Activated CD8-positive, alpha-beta T cell treated with anti-CD3 and anti-CD28 coated beads, Interleukin-2, amount 10 ng/mL, durations not matched to agents 7 days and 5 days (primary cell): ENCODE data around the gene C2CD2. TPM values are rescaled to one million over a fixed set of nuclear protein-coding genes. Genes with fewer than 3 reads are reported as not detected.

Experiments used
- ATAC-seq: fragments of 150-1000 bp; cut with Tn5 transposase; one replicate; pipeline ENCODE4 v1.10.0; 2021; ENCODE audit warnings: moderate library complexity
- CTCF ChIA-PET: fragments of 350-600 bp; sonication (Branson Sonifier 250); formaldehyde crosslinking; loops from one replicate; lab custom pipeline; 2021; ENCODE audit warnings: antibody characterized with exemption; lab: Charles Lee
- POLR2A ChIA-PET: fragments of 350-600 bp; sonication (Branson Sonifier 250); formaldehyde crosslinking; loops from one replicate; lab custom pipeline; 2021; ENCODE audit warnings: antibody characterized with exemption; lab: Charles Lee
- DNase-seq: peaks from one replicate; pipeline ENCODE4 v3.0.0-alpha.2; 2020
- H3K27ac Mint-ChIP-seq: one replicate; pipeline ENCODE4 v1.8.0; 2021; ENCODE audit warnings: mild to moderate bottlenecking, mixed read lengths
- H3K27me3 Mint-ChIP-seq: one replicate; pipeline ENCODE4 v1.8.0; 2021; ENCODE audit warnings: low read depth, mixed read lengths
- H3K36me3 Mint-ChIP-seq: one replicate; pipeline ENCODE4 v1.8.0; 2021; ENCODE audit warnings: low read depth, mixed read lengths
- H3K4me1 Mint-ChIP-seq: one replicate; pipeline ENCODE4 v1.8.0; 2021; ENCODE audit warnings: low read depth, mixed read lengths
- H3K4me3 Mint-ChIP-seq: one replicate; pipeline ENCODE4 v1.8.0; 2021; ENCODE audit warnings: mild to moderate bottlenecking, mixed read lengths
- H3K9me3 Mint-ChIP-seq: one replicate; pipeline ENCODE4 v1.8.0; 2022; ENCODE audit warnings: mixed read lengths; ENCODE audit not compliant: insufficient read depth
- total RNA-seq, 2 experiments: library from RNA; stranded (reverse); gene quantifications; one replicate each; pipeline ENCODE4 v1.2.3, GENCODE V29; 2021

C2CD2 gene
- total RNA-seq, 2 experiments from 2014 or later, result 5.5 to 5.6 TPM

DNA sequence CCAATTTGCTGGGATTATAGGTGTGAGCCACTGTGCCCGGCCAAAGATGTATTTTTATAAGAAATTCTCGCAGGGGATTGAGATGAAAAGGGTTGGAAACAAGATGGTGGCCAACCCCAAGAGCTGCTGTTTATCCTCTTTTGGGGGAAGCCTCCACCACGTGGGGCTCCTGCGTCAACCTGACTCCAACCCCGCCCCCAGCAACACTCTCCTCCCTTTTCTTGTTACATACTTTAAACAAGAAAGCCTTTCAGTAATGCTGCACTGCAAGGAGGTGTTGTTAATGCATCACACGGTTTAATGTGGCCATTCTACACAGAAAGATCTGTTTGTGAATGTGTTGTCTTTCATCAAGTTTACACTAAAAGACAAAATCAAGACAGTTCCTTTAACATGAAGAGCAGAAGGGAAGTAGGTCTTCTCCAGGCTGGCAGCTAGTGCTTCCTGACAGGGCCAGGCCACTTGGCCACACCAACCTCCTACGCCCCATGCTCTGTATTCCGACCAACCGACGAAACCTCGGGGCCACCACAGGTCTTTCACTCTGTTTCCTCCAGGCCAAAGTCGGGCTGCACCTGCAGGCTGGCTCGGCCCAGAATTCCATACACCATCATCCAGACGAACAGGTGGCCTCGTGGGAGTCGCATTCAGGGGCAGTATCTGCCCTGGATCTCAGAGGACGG lies 25.9 kb downstream of the C2CD2 start:
- H3K4me3 Mint-ChIP-seq, result no peak overlapping the region
- no peaks in the 10 kb centered on the region for H3K9me3 Mint-ChIP-seq
- CTCF ChIA-PET, result interaction anchor here (3.6 kb wide), 1 partner anchor 189 kb away, joined by 13 read pairs; no protein-coding TSS in a partner anchor
- peaks cover under 1% of the 10 kb centered on the region for H3K27me3 Mint-ChIP-seq
- H3K4me1 Mint-ChIP-seq, result peaks cover 61% of the 10 kb centered on the region
- DNase-seq, result peak; percentile 39
- POLR2A ChIA-PET, result interaction anchor here (0.6 to 2.5 kb wide), 3 partner anchors 13 to 135 kb away, joined by 3 to 10 read pairs (median 3); no protein-coding TSS in a partner anchor
- ATAC-seq, result no peak
- H3K36me3 Mint-ChIP-seq, result no peaks in the 10 kb centered on the region
- H3K27ac Mint-ChIP-seq, result peak overlapping the region; percentile 52

DNA sequence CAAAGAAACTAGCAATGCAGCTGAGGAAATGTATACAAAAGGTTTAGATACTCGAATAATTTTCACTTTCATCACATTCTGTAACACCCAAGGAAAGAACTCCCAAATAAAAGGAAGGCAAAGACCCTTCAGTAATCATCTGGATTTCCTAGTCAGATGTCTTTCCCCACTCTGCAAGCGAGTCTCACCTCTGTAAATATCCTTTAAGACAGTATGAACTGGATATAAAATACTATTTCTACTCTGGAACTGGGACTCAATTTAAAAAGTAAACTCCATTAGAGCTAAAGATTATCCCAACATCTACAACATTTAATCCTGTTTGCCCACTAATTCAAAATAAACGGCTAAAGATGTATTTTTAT lies 27.0 kb downstream of the C2CD2 start:
- DNase-seq (no peak), ATAC-seq (peak; percentile 24)
- no peaks in the 10 kb centered on the region for H3K9me3 Mint-ChIP-seq
- peak overlapping the region; percentile 86 for H3K4me3 Mint-ChIP-seq
- H3K4me1 Mint-ChIP-seq, result peaks cover 61% of the 10 kb centered on the region
- ChIA-PET POLR2A (interaction anchor here (0.6 to 2.5 kb wide), 10 partner anchors 13 to 501 kb away, joined by 3 to 10 read pairs (median 4); partner anchors contain the start of gene PRDM15), CTCF (interaction anchor here (0.9 to 3.6 kb wide), 7 partner anchors 10 to 191 kb away, joined by 3 to 13 read pairs (median 5); no protein-coding TSS in a partner anchor)
- no peaks in the 10 kb centered on the region for H3K27me3 Mint-ChIP-seq
- H3K27ac Mint-ChIP-seq, result peak overlapping the region; percentile 98
- H3K36me3 Mint-ChIP-seq, result no peaks in the 10 kb centered on the region

DNA sequence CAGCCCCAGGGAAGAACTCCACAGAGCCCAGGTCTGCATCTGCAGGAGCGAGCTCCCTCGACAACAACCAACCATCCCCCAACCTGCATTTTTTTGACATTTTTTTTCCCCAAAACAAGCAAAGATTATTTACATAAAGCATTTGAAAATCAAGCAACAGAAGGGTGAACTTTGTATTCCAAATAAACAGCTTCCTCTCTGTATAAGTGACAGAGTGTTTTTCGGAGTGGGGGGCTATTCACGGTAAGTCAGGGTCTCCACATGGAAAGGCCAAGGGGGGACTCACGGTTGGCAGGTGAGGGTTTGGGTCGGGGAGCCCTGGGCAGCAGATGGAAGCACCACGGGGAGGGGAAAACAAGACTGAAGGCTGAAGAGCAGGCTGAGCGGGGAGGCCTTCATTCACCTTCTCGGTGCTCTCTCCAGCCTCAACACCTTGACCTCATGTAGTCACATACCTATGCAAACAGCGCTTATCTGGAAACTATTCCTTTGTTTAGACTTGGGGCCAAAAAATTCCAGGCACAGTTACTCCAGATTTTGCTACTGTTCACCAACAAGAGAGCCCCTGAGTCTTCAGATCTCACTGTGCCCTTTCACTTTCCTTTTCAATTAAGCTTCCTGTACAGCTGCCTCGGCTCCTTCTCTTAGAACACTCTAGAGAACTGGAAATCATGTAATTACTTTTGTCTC lies 27.6 kb downstream of the C2CD2 start:
- H3K4me1 Mint-ChIP-seq, result peaks cover 61% of the 10 kb centered on the region
- H3K36me3 Mint-ChIP-seq, result no peaks in the 10 kb centered on the region
- ATAC-seq (peak; percentile 94), DNase-seq (peak; percentile 65)
- H3K9me3 Mint-ChIP-seq, result no peaks in the 10 kb centered on the region
- peak overlapping the region; percentile 98 for H3K27ac Mint-ChIP-seq
- ChIA-PET POLR2A (interaction anchor here (0.6 to 2.5 kb wide), 11 partner anchors 12 to 501 kb away, joined by 3 to 10 read pairs (median 3); partner anchors contain the start of gene PRDM15), CTCF (interaction anchor here (0.9 to 3.6 kb wide), 7 partner anchors 9 to 191 kb away, joined by 3 to 13 read pairs (median 5); no protein-coding TSS in a partner anchor)
- H3K27me3 Mint-ChIP-seq, result no peaks in the 10 kb centered on the region
- peak overlapping the region; percentile 86 for H3K4me3 Mint-ChIP-seq

GRCh38 chr21:41925767-41926116 lies 28.1 kb downstream of the C2CD2 start:
- CTCF ChIA-PET, result interaction anchor here (1.3 to 3.6 kb wide), 5 partner anchors 9 to 192 kb away, joined by 5 to 13 read pairs (median 9); no protein-coding TSS in a partner anchor
- H3K27ac Mint-ChIP-seq, result peak overlapping the region; percentile 98

DNA sequence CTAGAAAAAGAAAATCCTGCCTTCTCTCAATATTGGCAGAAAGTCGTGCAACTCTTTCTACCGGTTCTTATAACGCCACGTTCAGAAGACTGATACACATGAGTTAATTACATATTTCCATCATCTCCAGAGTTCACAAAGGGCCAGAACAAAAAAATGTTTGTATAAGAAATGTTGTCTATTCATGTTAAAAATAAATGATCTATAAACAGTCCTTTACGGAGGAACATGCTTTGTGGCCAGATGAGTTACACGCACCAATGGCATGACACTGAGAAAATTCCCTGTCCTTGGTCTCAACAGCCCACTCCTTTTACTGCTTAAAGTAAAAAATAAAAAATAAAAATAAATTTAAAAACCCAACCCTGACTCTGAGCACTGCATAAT lies 29.5 kb downstream of the C2CD2 start:
- ATAC-seq (no peak), DNase-seq (no peak)
- Mint-ChIP-seq H3K4me3 (no peak overlapping the region), H3K4me1 (peaks cover 56% of the 10 kb centered on the region), H3K36me3 (no peaks in the 10 kb centered on the region), H3K9me3 (no peaks in the 10 kb centered on the region), H3K27ac (no peak overlapping the region), H3K27me3 (no peaks in the 10 kb centered on the region)
- ChIA-PET CTCF (interaction anchor here (1.0 to 3.6 kb wide), 4 partner anchors 29 to 222 kb away, joined by 3 to 13 read pairs (median 5); no protein-coding TSS in a partner anchor), POLR2A (interaction anchor here (0.6 kb wide), 1 partner anchor 40 kb away, joined by 3 read pairs; no protein-coding TSS in a partner anchor)

More at GRCh38 chr21:41925767-41926116, 28.1 kb downstream of the C2CD2 start:
- Mint-ChIP-seq H3K4me1 (peaks cover 61% of the 10 kb centered on the region), H3K36me3 (no peaks in the 10 kb centered on the region), H3K9me3 (no peaks in the 10 kb centered on the region), H3K27me3 (no peaks in the 10 kb centered on the region), H3K4me3 (peak overlapping the region; percentile 86)
- no peak for ATAC-seq
- POLR2A ChIA-PET, result interaction anchor here (0.8 to 2.5 kb wide), 5 partner anchors 12 to 137 kb away, joined by 3 to 10 read pairs (median 5); partner anchors contain the start of gene PRDM15
- no peak for DNase-seq

GRCh38 chr21:41923631-41924367 lies 30.0 kb downstream of the C2CD2 start:
- Mint-ChIP-seq H3K4me1 (peaks cover 52% of the 10 kb centered on the region), H3K27me3 (no peaks in the 10 kb centered on the region), H3K27ac (peak overlapping the region; percentile 20), H3K36me3 (no peaks in the 10 kb centered on the region), H3K9me3 (no peaks in the 10 kb centered on the region), H3K4me3 (peak overlapping the region; percentile 31)
- ATAC-seq, result no peak
- ChIA-PET CTCF (interaction anchor here (0.7 to 1.5 kb wide), 6 partner anchors 9 to 222 kb away, joined by 3 to 6 read pairs (median 4); partner anchors contain the start of gene PRDM15), POLR2A (interaction anchor here (1.0 kb wide), 1 partner anchor 86 kb away, joined by 4 read pairs; the partner anchor contains the start of gene ZBTB21)
- DNase-seq, result no peak

GRCh38 chr21:41923186-41923585 lies 30.6 kb downstream of the C2CD2 start:
- ATAC-seq (no peak), DNase-seq (no peak)
- CTCF ChIA-PET, result interaction anchor here (0.7 to 1.5 kb wide), 6 partner anchors 8 to 223 kb away, joined by 3 to 6 read pairs (median 4); partner anchors contain the start of gene PRDM15
- peaks cover 46% of the 10 kb centered on the region for H3K4me1 Mint-ChIP-seq
- no peaks in the 10 kb centered on the region for H3K36me3 Mint-ChIP-seq
- POLR2A ChIA-PET, result interaction anchor here (1.0 kb wide), 1 partner anchor 87 kb away, joined by 4 read pairs; the partner anchor contains the start of gene ZBTB21
- no peaks in the 10 kb centered on the region for H3K27me3 Mint-ChIP-seq
- H3K27ac Mint-ChIP-seq, result peak overlapping the region; percentile 20
- H3K9me3 Mint-ChIP-seq, result no peaks in the 10 kb centered on the region
- peak overlapping the region; percentile 31 for H3K4me3 Mint-ChIP-seq

DNA sequence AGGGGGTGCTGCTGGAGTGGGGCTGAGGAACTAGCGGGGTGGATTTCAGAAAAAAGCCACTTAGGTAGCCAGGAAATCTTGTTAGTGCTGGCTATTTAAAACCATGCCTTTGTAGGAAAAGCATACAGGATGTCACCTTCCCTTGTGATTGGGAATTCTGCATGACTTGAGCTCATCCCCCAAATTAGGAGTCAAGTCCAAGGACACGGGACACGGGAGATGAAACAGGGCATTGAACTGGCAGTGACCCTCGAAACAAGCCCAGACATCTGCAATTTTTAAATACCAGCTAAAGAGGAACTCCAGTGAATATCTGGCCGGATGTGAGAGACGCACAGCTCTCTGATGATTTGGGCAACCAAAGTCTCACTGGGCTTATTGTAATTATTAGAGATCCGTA lies 32.8 kb downstream of the C2CD2 start:
- ATAC-seq (no peak), DNase-seq (no peak)
- Mint-ChIP-seq H3K27ac (no peak overlapping the region), H3K4me3 (no peak overlapping the region), H3K27me3 (no peaks in the 10 kb centered on the region), H3K4me1 (peaks cover 29% of the 10 kb centered on the region), H3K9me3 (no peaks in the 10 kb centered on the region), H3K36me3 (peaks cover 3% of the 10 kb centered on the region)
- ChIA-PET POLR2A (no interaction called here), CTCF (no interaction called here)

GRCh38 chr21:41920476-41920875 lies 33.3 kb downstream of the C2CD2 start:
- no peak overlapping the region for H3K4me3 Mint-ChIP-seq
- H3K27ac Mint-ChIP-seq, result no peak overlapping the region
- H3K9me3 Mint-ChIP-seq, result no peaks in the 10 kb centered on the region
- no peaks in the 10 kb centered on the region for H3K27me3 Mint-ChIP-seq
- peaks cover 5% of the 10 kb centered on the region for H3K36me3 Mint-ChIP-seq
- POLR2A ChIA-PET, result no interaction called here
- H3K4me1 Mint-ChIP-seq, result peaks cover 23% of the 10 kb centered on the region
- CTCF ChIA-PET, result no interaction called here
- ATAC-seq (no peak), DNase-seq (no peak)

- ATAC-seq (no peak), DNase-seq (no peak)
- ChIA-PET POLR2A (no interaction called here), CTCF (no interaction called here)
- Mint-ChIP-seq H3K27me3 (no peaks in the 10 kb centered on the region), H3K9me3 (no peaks in the 10 kb centered on the region), H3K27ac (no peak overlapping the region), H3K36me3 (peaks cover 5% of the 10 kb centered on the region), H3K4me3 (no peak overlapping the region), H3K4me1 (peaks cover 17% of the 10 kb centered on the region)
These were observed 34.0 kb downstream of the C2CD2 start for GRCh38 chr21:41919666-41920398.
